Epithelial cell of esophagus (primary cell): Measurements from ENCODE around the gene SSU72.
"Not testable (repeated sequence)": the region's sequence is repeated elsewhere in the genome, so short reads cannot be mapped to it uniquely, and the experiment has no call there.

Experiments used
- DNase-seq: peaks from one replicate; pipeline ENCODE4 v3.0.0; 2010; ENCODE audit warnings: low read depth
- H3K4me3 ChIP-seq: 2 replicates; pipeline ENCODE4 v1.5.1; 2011; ENCODE audit warnings: mild to moderate bottlenecking, low read length, control low read depth
- CTCF ChIP-seq: IDR thresholded peaks from 2 replicates; pipeline ENCODE4 v1.5.1; 2011; ENCODE audit warnings: low read depth, mild to moderate bottlenecking, low read length, control low read depth, inconsistent platforms; ENCODE audit not compliant: insufficient read depth; ENCODE audit errors: missing control alignments

Gene SSU72

GRCh38 chr1:1564268-1564667, 10.4 kb downstream of the SSU72 start:
- DNase-seq = no peak
- TF ChIP-seq CTCF = no peak
- no peak overlapping the region for H3K4me3 ChIP-seq

- no peak for DNase-seq
- no peak overlapping the region for H3K4me3 ChIP-seq
- no peak for TF ChIP-seq CTCF
These were observed 11.0 kb downstream of the SSU72 start for GRCh38 chr1:1563688-1564087.

GRCh38 chr1:1562556-1563195, 12.0 kb downstream of the SSU72 start:
- no peak for DNase-seq
- no peak overlapping the region for H3K4me3 ChIP-seq
- TF ChIP-seq CTCF = no peak

- no peak for DNase-seq
- no peak for TF ChIP-seq CTCF
- H3K4me3 ChIP-seq = no peak overlapping the region
These were observed 12.7 kb downstream of the SSU72 start for GRCh38 chr1:1561801-1562470.

GRCh38 chr1:1560178-1560577, 14.5 kb downstream of the SSU72 start:
- no peak for DNase-seq
- no peak overlapping the region for H3K4me3 ChIP-seq
- TF ChIP-seq CTCF = no peak

GRCh38 chr1:1559066-1559465, 15.6 kb downstream of the SSU72 start:
- H3K4me3 ChIP-seq = no peak overlapping the region
- no peak for TF ChIP-seq CTCF
- DNase-seq = no peak

GRCh38 chr1:1558591-1558990, 16.1 kb downstream of the SSU72 start:
- DNase-seq = no peak
- no peak overlapping the region for H3K4me3 ChIP-seq
- TF ChIP-seq CTCF = no peak

GRCh38 chr1:1557688-1558087, 17.0 kb downstream of the SSU72 start:
- not testable (repeated sequence) for H3K4me3 ChIP-seq, DNase-seq

GRCh38 chr1:1556961-1557360, 17.7 kb downstream of the SSU72 start:
- not testable (repeated sequence) for H3K4me3 ChIP-seq, DNase-seq
